ENCODE data around the gene PIWIL1. TPM values are rescaled to one million over a fixed set of nuclear protein-coding genes. Genes with fewer than 3 reads are reported as not detected.

PIWIL1 gene
- total RNA-seq = not detected in 2 replicates
- not detected in 2 replicates for polyA plus RNA-seq
- not detected in 2 replicates for polyA plus RNA-seq (2011; cell fraction: cytosol; rRNA removed)
- not detected in 2 replicates for polyA plus RNA-seq (2011; cell fraction: nucleus; rRNA removed)
- not detected in 2 replicates for polyA plus RNA-seq (2012)
- not detected in 2 replicates for polyA minus RNA-seq
- polyA minus RNA-seq (2011; cell fraction: cytosol; rRNA and poly(A)+ RNA removed) = not detected
- not detected in 2 replicates for polyA minus RNA-seq (2011; cell fraction: nucleus; rRNA and poly(A)+ RNA removed)
- Bru-seq, nascent RNA = not detected
- BruChase-seq, experiment 1, labeled RNA remaining after a 6-hour chase = not detected
- not detected for BruChase-seq, experiment 2, labeled RNA remaining after a 2-hour chase
- long read RNA-seq = 0 reads

DNA sequence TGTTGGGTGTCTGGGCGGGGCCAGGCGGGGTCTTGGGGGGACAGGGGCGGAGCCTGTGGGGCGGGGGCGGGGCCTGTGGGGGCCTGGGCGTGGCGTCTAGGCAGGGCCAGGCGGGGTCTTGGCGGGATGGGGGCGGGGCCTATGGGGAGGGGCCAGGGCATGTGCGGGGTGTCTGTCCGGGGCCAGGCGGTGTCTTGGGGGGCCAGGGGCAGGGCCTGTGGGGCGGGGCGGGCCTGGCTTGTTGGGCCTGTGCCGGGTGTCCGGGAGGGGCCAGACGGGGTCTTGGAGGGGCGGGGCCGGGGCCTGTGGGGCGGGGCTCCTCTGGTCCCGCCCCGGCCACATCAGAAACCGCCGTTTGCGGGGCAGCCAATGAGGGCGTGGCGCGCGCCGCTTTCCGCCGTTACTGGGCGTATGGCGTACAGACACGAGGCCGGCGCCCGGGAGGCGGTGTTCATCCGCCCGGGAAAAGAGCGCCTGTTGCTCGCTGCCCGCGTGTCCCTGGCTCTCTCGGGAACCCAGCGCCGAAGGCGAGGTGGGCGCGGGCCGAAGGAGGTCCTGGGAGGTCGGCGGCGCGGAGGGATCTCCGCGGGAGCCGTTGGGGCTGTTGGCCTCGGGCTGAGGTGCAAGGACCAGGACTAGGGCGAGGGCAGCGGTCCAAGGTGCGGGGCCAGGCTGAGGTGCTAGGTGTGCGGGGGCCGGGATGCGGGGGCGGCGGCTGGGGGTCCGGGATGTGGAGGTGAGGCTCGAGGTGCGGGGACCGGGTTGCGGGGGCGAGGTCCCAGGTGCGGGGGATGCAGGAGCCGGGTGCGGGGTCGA is at the start of gene PIWIL1:
Gene PIWIL1 (plus strand): TSS at position 400 of the 816 bp plus-strand sequence. CDS start 4,705 bp downstream, outside the sequence.
- no peak within 1 kb of the TSS for H3K9ac ChIP-seq (replicated peaks; ENCODE audit: extremely low read depth, insufficient read depth, low read length)
- H3K9me1 ChIP-seq (replicated peaks; ENCODE audit: control insufficient read depth, extremely low read depth, insufficient read depth, low read length) = no peaks in the 10 kb centered on the region
- no peaks in the 10 kb centered on the region for H3K79me2 ChIP-seq (ENCODE audit: control insufficient read depth, insufficient read depth, low read length)
- intact Hi-C loops (cut with micrococcal nuclease) = loop anchor here (5.0 kb wide), 1 partner anchor 310 kb away; no protein-coding TSS in a partner anchor
- no peaks in the 10 kb centered on the region for H4K20me1 ChIP-seq (replicated peaks; ENCODE audit: control insufficient read depth, extremely low read depth, insufficient read depth, low read length)
- BruUV-seq (replicated peaks) = no TSS peak
- DNase-seq (ENCODE audit: low read depth, low spot score) = no peak
- no peaks in the 10 kb centered on the region for H3K27me3 ChIP-seq (ENCODE audit: control insufficient read depth in 2 of 2, insufficient read depth in 2 of 2, low read length in 2 of 2)
- no peaks in the 10 kb centered on the region for H3K9me3 ChIP-seq (replicated peaks; ENCODE audit: control insufficient read depth, insufficient read depth, low read length)
- H3K4me3 ChIP-seq (replicated peaks in 1 of 3; ENCODE audit: insufficient read depth in 1 of 3, low read depth in 1 of 3, low read length in 3 of 3) = no peak within 1 kb of the TSS
- POLR2A ChIA-PET = no interaction called here
- TF ChIP-seq JUN (IDR thresholded peaks at IDR 0.05; ENCODE audit: borderline replicate concordance, insufficient read depth, insufficient read length, low read depth) (no peak), MAX (IDR thresholded peaks at IDR 0.05; ENCODE audit: insufficient read depth, insufficient read length) (no peak), EZH2 (IDR thresholded peaks at IDR 0.05; ENCODE audit: borderline replicate concordance, low read depth, low read length, severe bottlenecking) (no peak), POLR2AphosphoS5 (IDR thresholded peaks at IDR 0.05; ENCODE audit: insufficient read depth, low read depth, low read length) (no peak), GATA2 (IDR thresholded peaks at IDR 0.05; ENCODE audit: insufficient read depth, insufficient read length, low read depth, low read length) (no peak), MYC (IDR thresholded peaks at IDR 0.05; ENCODE audit: low read depth, low read length) (no peak), FOS (IDR thresholded peaks at IDR 0.05; ENCODE audit: borderline replicate concordance, insufficient read depth, low read length) (no peak), POLR2A (IDR thresholded peaks at IDR 0.05; ENCODE audit: low read depth, low read length) (no peak)
- TF ChIP-seq, protein P1, sequence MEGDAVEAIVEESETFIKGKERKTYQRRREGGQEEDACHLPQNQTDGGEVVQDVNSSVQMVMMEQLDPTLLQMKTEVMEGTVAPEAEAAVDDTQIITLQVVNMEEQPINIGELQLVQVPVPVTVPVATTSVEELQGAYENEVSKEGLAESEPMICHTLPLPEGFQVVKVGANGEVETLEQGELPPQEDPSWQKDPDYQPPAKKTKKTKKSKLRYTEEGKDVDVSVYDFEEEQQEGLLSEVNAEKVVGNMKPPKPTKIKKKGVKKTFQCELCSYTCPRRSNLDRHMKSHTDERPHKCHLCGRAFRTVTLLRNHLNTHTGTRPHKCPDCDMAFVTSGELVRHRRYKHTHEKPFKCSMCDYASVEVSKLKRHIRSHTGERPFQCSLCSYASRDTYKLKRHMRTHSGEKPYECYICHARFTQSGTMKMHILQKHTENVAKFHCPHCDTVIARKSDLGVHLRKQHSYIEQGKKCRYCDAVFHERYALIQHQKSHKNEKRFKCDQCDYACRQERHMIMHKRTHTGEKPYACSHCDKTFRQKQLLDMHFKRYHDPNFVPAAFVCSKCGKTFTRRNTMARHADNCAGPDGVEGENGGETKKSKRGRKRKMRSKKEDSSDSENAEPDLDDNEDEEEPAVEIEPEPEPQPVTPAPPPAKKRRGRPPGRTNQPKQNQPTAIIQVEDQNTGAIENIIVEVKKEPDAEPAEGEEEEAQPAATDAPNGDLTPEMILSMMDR (IDR thresholded peaks at IDR 0.05; ENCODE audit: extremely low read depth in 1 of 2, insufficient read depth in 1 of 2, low read depth in 1 of 2, low read length in 2 of 2) = no peak
- dilution Hi-C loops (cut with MboI; ENCODE audit: extremely low pct_ligation_motif_present, low sequenced_read_pairs) = no loop called here
- H3K36me3 ChIP-seq (ENCODE audit: control insufficient read depth in 2 of 2, extremely low read depth in 1 of 2, insufficient read depth in 2 of 2, low read length in 2 of 2) = no peaks in the 10 kb centered on the region
- FAIRE-seq = no peak
- H2AFZ ChIP-seq (ENCODE audit: low read depth, low read length) = no peak within 1 kb of the TSS
- H3K4me2 ChIP-seq (ENCODE audit: insufficient read depth, low read length) = no peak within 1 kb of the TSS
- no peak within 1 kb of the TSS for H3K27ac ChIP-seq (ENCODE audit: insufficient read depth, low read depth, low read length)
- no peaks in the 10 kb centered on the region for H3K4me1 ChIP-seq (ENCODE audit: control insufficient read depth, extremely low read depth, insufficient read depth, low read length)
- CTCF ChIA-PET = no interaction called here

Data from endothelial cell of umbilical vein (primary cell).